IMR-90 (cell line): Measurements from ENCODE around the gene MR1. TPM values are rescaled to one million over a fixed set of nuclear protein-coding genes. Genes with fewer than 3 reads are reported as not detected.

Source experiments
- ATAC-seq: fragments of 200-7000 bp; cut with Tn5 transposase; 2 replicates; pipeline ENCODE4 v1.9.1; 2020; ENCODE audit warnings: low read depth, mild to moderate bottlenecking, moderate library complexity
- BruUV-seq: library from RNA; stranded (reverse); fragments of 400-500 nt; replicated peaks from 2 replicates; lab custom pipeline; 2021; lab: Mats Ljungman, UMichigan
- CTCF ChIA-PET: fragments of 300-600 bp; formaldehyde crosslinking; extraction: SDS; loops from one replicate; lab custom pipeline; 2021; ENCODE audit warnings: antibody characterized with exemption; lab: Yijun Ruan, JAX
- POLR2A ChIA-PET: fragments of 300-600 bp; sonication (Branson Sonifier 250); formaldehyde crosslinking; loops from one replicate; lab custom pipeline; 2022; ENCODE audit warnings: antibody characterized with exemption; ENCODE audit not compliant: unreplicated experiment; lab: Charles Lee
- DNase-seq: peaks from one replicate; pipeline ENCODE4 v3.0.0; 2013
- H2AFZ ChIP-seq: replicated peaks from 2 replicates; pipeline ENCODE3; 2013; ENCODE audit warnings: low read length, mild to moderate bottlenecking; ENCODE audit not compliant: poor library complexity
- H2AK5ac ChIP-seq: 2 replicates; pipeline ENCODE4 v1.6.1; 2013; ENCODE audit warnings: low read depth, low read length, inconsistent platforms
- H2AK9ac ChIP-seq: replicated peaks from 2 replicates; pipeline ENCODE3; 2013; ENCODE audit warnings: mild to moderate bottlenecking, low read depth, low read length, moderate library complexity; ENCODE audit not compliant: poor library complexity
- H2BK120ac ChIP-seq: 2 replicates; pipeline ENCODE4 v1.6.1; 2013; ENCODE audit warnings: low read depth, low read length, inconsistent platforms
- H2BK15ac ChIP-seq: 3 replicates; pipeline ENCODE4 v1.6.1; 2013; ENCODE audit warnings: low read depth, low read length, inconsistent platforms
- H2BK20ac ChIP-seq: 2 replicates; pipeline ENCODE4 v1.6.1; 2013; ENCODE audit warnings: low read depth, mild to moderate bottlenecking, inconsistent platforms, low read length, moderate library complexity
- H2BK5ac ChIP-seq: 2 replicates; pipeline ENCODE4 v1.6.1; 2013; ENCODE audit warnings: mild to moderate bottlenecking, low read depth, low read length, inconsistent platforms; ENCODE audit not compliant: poor library complexity, severe bottlenecking
- H3K14ac ChIP-seq: replicated peaks from 2 replicates; pipeline ENCODE4 v1.6.1; 2013; ENCODE audit warnings: low read depth, low read length, inconsistent platforms
- H3K18ac ChIP-seq: 2 replicates; pipeline ENCODE4 v1.6.1; 2013; ENCODE audit warnings: low read depth, low read length, control low read depth
- H3K23ac ChIP-seq: 2 replicates; pipeline ENCODE4 v1.6.1; 2013; ENCODE audit warnings: low read depth, low read length, inconsistent platforms
- H3K27ac ChIP-seq: 2 replicates; pipeline ENCODE4 v1.5.1; 2013; ENCODE audit warnings: mild to moderate bottlenecking, control low read depth, low read length; ENCODE audit not compliant: insufficient read depth
- H3K27me3 ChIP-seq: 2 replicates; pipeline ENCODE4 v1.6.1; 2013; ENCODE audit warnings: low read length; ENCODE audit not compliant: control insufficient read depth, insufficient read depth
- H3K36me3 ChIP-seq: 2 replicates; pipeline ENCODE4 v1.6.1; 2013; ENCODE audit warnings: low read length, mixed read lengths; ENCODE audit not compliant: control insufficient read depth, insufficient read depth
- H3K4ac ChIP-seq: 2 replicates; pipeline ENCODE4 v1.6.1; 2013; ENCODE audit warnings: low read depth, low read length, inconsistent platforms
- H3K4me1 ChIP-seq: 2 replicates; pipeline ENCODE4 v1.6.1; 2013; ENCODE audit warnings: low read length, mixed read lengths; ENCODE audit not compliant: control insufficient read depth, insufficient read depth
- H3K4me2 ChIP-seq: 2 replicates; pipeline ENCODE4 v1.6.1; 2013; ENCODE audit warnings: low read depth, mild to moderate bottlenecking, control low read depth, low read length, moderate library complexity
- H3K4me3 ChIP-seq: 2 replicates; pipeline ENCODE4 v1.5.1; 2013; ENCODE audit warnings: low read depth, mild to moderate bottlenecking, control low read depth, low read length, moderate library complexity; ENCODE audit not compliant: insufficient read depth
- H3K56ac ChIP-seq: 2 replicates; pipeline ENCODE4 v1.6.1; 2013; ENCODE audit warnings: low read length, inconsistent platforms; ENCODE audit not compliant: insufficient read depth; ENCODE audit errors: extremely low read depth
- H3K79me1 ChIP-seq, 2 experiments: 2 replicates each; pipeline ENCODE4 v1.6.1; 2013; ENCODE audit warnings: low read length in 2 of 2, inconsistent platforms in 1 of 2, low read depth in 1 of 2
- H3K9ac ChIP-seq: 2 replicates; pipeline ENCODE4 v1.6.1; 2013; ENCODE audit warnings: low read depth, low read length, control low read depth
- H3K9me1 ChIP-seq: 2 replicates; pipeline ENCODE4 v1.6.1; 2013; ENCODE audit warnings: low read length, inconsistent platforms; ENCODE audit not compliant: insufficient read depth
- H3K9me3 ChIP-seq: 2 replicates; pipeline ENCODE4 v1.6.1; 2013; ENCODE audit warnings: low read length; ENCODE audit not compliant: control insufficient read depth, insufficient read depth
- H4K20me1 ChIP-seq: 2 replicates; pipeline ENCODE4 v1.6.1; 2013; ENCODE audit warnings: low read length, inconsistent platforms; ENCODE audit not compliant: insufficient read depth
- H4K5ac ChIP-seq: 2 replicates; pipeline ENCODE4 v1.6.1; 2013; ENCODE audit warnings: mild to moderate bottlenecking, low read depth, low read length, control low read depth
- H4K8ac ChIP-seq, 2 experiments: 2 replicates each; pipeline ENCODE4 v1.6.1; 2013; ENCODE audit warnings: low read depth in 2 of 2, low read length in 2 of 2, control low read depth in 1 of 2, inconsistent platforms in 1 of 2
- H4K91ac ChIP-seq: 2 replicates; pipeline ENCODE4 v1.6.1; 2013; ENCODE audit warnings: low read depth, low read length, inconsistent platforms; ENCODE audit not compliant: insufficient read depth
- CEBPB ChIP-seq: IDR thresholded peaks from 2 replicates; pipeline ENCODE4 v1.6.1; 2012; ENCODE audit warnings: low read depth, low read length, improper control_type of control experiment
- FOS ChIP-seq: fragments of 150-350 bp; IDR thresholded peaks from 2 replicates; pipeline ENCODE4 v1.6.1; 2016; ENCODE audit warnings: low read depth, low read length
- WGBS, 2 experiments: methylation state at CpG; one replicate each; pipeline versions ENCODE4 v1.1.5 to v1.1.7; 2013; ENCODE audit warnings: missing lambda C conversion rate in 2 of 2; ENCODE audit not compliant: insufficient read length in 1 of 2; ENCODE audit errors: extremely low coverage in 2 of 2; 5-methylcytosine and 5-hydroxymethylcytosine counted together
- dilution Hi-C: fragments of 300-500 bp; cut with HindIII; formaldehyde crosslinking; loops from one replicate; pipeline ENCODE4 v1.14.3; 2018; ENCODE audit warnings: low sequenced_read_pairs; ENCODE audit not compliant: unreplicated experiment
- in situ Hi-C: fragments of 300-500 bp; cut with MboI; formaldehyde crosslinking; loops from 3 replicates; pipeline ENCODE4 v1.14.3; 2019; ENCODE audit warnings: low sequenced_read_pairs, inconsistent platforms, mixed read lengths
- intact Hi-C: fragments of 100-400 bp; cut with micrococcal nuclease; formaldehyde crosslinking; loops from 2 replicates; pipeline ENCODE4 v1.10.0; 2022
- polyA plus RNA-seq, 3 experiments: library from polyadenylated mRNA; depleted of rRNA; stranded (reverse); fragments of >200 nt; gene quantifications; 2 replicates each; pipeline ENCODE4 v1.2.3, GENCODE V29; 2012; ENCODE audit warnings: low replicate concordance in 1 of 3
- total RNA-seq: library from RNA; depleted of rRNA; stranded (reverse); fragments of >200 nt; gene quantifications from 2 replicates; pipeline ENCODE4 v1.2.3, GENCODE V29; 2012

The MR1 gene
- total and polyA plus RNA-seq, 2 of the 4 experiments (the other 2 are of a cell fraction): 6.0 to 6.1 TPM

- Histone ChIP-seq H4K5ac (peak overlapping the region; percentile 18), H2BK15ac (peak overlapping the region; percentile 90), H2BK120ac (peak overlapping the region; percentile 91), H3K4ac (peak overlapping the region; percentile 94), H3K79me1 (peaks cover 21 to 59% of the 10 kb centered on the region in 2 experiments), H3K56ac (peak overlapping the region; percentile 27; the same call in 1 of the 2 replicates), H3K9me1 (peaks cover 29% of the 10 kb centered on the region), H3K18ac (peak overlapping the region; percentile 58), H3K36me3 (no peaks in the 10 kb centered on the region), H3K4me1 (peaks cover 43% of the 10 kb centered on the region), H2AK9ac (peak overlapping the region; percentile 87), H3K23ac (peak overlapping the region; percentile 91), H3K4me3 (no peak overlapping the region), H3K4me2 (peak overlapping the region; percentile 14), H3K27me3 (no peaks in the 10 kb centered on the region), H3K27ac (peak overlapping the region; percentile 32), H4K8ac (peak overlapping the region; percentile 20 to 87; a peak in 3 of 4 replicates), H2BK5ac (peak overlapping the region; percentile 77), H4K91ac (peak overlapping the region; percentile 88), H3K14ac (peak overlapping the region; percentile 92), H3K9ac (no peak overlapping the region), H2AFZ (peak overlapping the region; percentile 72), H3K9me3 (no peaks in the 10 kb centered on the region), H2AK5ac (peak overlapping the region; percentile 98), H2BK20ac (peak overlapping the region; percentile 94), H4K20me1 (no peaks in the 10 kb centered on the region)
- in situ Hi-C loops (no loop called here), dilution Hi-C loops (no loop called here), intact Hi-C loops (no loop called here)
- ChIA-PET POLR2A (interaction anchor here (0.5 kb wide), 1 partner anchor 586 kb away, joined by 3 read pairs; no protein-coding TSS in a partner anchor), CTCF (interaction anchor here (0.6 kb wide), 1 partner anchor 291 kb away, joined by 3 read pairs; no protein-coding TSS in a partner anchor)
- TF ChIP-seq FOS (0 out of 2 replicates have a peak, but pooled peaks have one; percentile 20), CEBPB (no peak)
- WGBS, 2 experiments: no CpG with 5 or more reads among the region's 9 CpGs
- peak; percentile 74 for DNase-seq
- no TSS peak for BruUV-seq
- ATAC-seq: peak; percentile 3
Measured at GRCh38 chr1:181101581-181102226, 67.9 kb downstream of the MR1 start.
